HG02852 (cell line): ENCODE results near the gene EML6.
"Not testable (repeated sequence)": the region's sequence is repeated elsewhere in the genome, so short reads cannot be mapped to it uniquely, and the experiment has no call there.

ENCODE experiments used
- ATAC-seq: cut with Tn5 transposase; IDR thresholded peaks from one replicate; pipeline ENCODE4 v1.9.1; 2021; ENCODE audit warnings: mild to moderate bottlenecking, moderate library complexity; ENCODE audit not compliant: unreplicated experiment

Gene EML6

DNA sequence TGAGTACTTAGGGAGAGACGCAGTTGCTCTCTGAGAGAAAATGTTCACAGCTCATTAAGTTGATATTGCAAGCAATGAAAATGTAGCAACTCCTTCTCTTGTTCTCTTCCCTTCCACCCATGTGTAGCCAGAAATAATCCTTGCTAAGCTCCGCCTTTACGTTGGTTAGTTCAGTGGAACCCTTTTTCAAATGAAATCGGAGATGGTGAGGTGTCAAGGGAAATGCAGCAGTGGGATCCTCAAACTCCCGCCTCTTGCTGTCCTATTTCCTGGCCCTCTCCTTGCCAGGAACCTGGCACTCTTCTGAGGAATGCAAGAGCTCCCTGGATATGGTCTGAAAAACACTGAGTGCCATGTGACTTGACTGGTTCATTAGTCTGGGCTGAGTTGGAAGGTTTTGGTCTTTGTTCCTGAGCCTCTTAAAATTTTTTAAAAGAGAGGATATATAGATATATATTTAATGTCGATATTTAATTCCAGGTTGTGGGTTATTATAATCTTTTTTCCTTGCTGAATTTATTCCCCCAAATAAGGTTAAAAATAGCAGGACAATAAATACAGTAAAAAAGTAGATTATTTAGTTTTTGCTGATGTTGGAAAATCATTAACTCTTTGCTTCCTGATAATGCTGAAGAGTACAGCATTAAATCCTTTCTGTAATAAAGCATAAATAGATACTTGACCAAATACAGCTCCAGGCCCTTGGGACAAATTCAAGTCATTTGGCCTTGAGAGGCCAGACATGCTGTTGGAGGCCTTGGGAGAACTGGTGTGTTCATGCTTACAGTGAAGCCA is 116.2 kb downstream of the EML6 start:
- no peak for ATAC-seq

DNA sequence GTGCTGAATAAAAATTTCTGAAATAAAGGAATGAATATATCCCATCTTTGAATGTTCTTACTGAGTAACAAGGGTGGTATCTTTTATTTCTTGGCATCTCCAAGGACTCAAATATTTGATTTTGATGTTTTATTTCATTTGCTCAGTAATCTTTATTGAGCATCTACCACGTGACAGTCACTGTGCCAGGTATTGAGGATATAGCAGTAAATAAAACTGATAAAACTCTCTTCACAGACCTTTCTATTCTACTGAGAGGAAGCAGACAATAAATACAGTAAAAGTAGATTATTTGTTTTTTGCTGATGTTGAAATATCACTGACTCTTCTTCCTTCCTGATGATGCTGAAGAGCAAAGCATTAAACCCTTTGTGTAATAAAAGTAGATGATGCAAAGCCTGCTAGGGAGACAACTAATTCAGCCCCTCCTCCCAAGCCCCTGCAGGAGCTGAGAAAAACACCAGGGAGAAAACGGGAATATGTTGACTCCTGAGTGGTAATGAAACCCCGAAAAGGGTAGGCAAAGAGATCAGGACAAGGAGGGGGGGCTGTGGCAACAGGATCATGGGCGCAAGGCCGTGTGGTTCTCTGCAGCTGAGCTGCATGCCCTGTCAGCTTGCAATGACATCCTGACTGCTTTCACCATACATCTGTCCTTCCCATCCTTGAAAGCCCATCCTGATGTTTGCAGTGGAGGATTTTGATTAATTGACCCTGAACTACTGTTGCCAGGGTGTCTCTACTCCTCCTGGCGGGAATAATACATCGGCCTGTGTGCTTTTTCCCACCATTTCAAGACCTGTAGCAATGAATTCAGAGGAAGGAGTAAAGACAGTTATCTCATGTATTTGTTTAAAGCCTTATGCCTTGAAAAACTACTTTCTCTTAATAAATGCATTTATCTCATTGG is 117.4 kb downstream of the EML6 start:
- ATAC-seq: no peak

DNA sequence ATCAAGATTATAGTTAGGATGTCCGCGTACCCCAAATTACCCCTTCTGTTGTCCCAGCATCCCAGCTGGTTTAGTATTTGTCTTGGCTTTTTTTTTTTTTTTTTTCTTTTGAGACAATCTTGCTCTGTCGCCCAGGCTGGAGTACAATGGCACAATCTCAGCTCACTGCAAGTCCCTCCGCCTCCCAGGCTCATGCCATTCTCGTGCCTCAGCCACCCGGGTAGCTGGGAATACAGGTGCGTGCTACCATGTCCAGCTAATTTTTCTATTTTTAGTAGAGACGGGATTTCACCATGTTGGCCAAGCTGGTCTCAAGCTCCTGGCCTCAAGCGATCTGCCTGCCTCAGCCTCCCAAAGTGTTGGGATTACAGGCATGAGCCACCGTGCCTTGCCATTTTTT is 118.0 kb downstream of the EML6 start:
- not testable (repeated sequence) for ATAC-seq

- ATAC-seq: no peak
These were observed 121.6 kb downstream of the EML6 start for GRCh38 chr2:54845094-54845493.

DNA sequence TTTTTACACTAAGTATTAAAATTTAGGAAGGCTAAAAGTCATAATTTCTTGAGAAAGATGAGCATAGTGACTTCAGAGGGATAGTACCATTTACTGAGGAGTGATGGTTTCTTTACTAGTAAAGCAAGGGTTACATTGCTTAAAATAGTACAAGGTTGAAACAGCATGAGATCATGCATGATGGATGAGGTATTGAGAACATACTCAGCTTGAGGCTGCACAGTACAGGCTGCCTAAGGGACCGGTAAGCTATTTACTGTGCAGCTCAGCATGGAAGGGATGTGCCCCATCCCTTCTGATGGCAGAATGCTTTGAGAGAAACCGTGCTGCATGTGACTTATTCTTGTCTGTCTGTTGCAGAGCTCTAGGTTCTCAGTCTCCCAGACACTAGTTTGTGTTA is 122.1 kb downstream of the EML6 start:
- peak; percentile 54 for ATAC-seq

GRCh38 chr2:54850171-54851122 is 127.0 kb downstream of the EML6 start:
- ATAC-seq: no peak

DNA sequence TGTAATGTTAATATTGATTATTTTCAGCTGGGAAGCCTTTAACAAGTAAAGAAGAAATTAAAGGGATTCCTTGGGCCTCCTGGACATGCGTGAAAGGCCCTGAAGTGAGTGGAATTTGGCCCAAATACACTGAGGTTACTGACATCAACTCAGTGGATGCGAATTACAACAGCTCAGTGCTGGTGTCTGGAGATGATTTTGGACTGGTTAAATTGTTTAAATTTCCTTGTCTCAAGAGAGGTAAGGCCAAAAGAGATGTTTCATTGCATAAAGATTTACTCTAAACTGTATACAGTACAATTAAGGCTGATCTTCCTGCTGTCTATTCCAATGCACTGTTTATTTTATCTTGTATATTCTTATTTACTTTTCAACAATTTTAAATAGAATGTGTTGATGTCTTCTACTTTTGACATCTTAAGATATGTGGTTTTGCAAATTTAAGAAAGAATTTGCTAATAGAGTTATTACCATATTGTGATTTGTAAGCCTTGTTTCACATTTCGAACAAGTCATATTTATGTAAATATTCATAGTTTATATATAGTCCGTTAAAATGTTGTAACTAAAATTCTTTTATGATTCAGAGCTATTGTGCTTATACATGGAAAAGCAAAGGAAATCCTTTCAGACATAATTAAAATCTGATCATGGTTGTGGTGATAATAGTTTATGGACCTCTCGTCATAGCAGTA is 130.3 kb downstream of the EML6 start:
- no peak for ATAC-seq

DNA sequence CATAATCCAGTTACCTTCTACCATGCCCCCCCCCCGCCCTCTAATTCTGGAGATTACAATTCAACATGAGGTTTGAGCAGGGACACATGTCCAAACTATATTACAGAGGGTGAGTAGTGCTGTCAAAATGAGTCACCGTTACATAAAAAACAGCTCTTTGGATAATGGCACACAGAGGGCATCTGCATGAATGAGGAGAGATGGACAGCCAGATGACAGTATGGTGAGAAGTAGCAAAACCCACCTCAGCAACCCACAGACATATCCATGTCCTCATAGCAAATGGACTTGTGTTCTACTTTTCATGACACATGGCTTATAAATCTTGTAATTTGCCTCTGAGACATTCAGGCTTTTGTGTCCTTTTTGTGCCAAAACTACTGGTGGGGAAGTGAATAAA is 132.0 kb downstream of the EML6 start:
- no peak for ATAC-seq

DNA sequence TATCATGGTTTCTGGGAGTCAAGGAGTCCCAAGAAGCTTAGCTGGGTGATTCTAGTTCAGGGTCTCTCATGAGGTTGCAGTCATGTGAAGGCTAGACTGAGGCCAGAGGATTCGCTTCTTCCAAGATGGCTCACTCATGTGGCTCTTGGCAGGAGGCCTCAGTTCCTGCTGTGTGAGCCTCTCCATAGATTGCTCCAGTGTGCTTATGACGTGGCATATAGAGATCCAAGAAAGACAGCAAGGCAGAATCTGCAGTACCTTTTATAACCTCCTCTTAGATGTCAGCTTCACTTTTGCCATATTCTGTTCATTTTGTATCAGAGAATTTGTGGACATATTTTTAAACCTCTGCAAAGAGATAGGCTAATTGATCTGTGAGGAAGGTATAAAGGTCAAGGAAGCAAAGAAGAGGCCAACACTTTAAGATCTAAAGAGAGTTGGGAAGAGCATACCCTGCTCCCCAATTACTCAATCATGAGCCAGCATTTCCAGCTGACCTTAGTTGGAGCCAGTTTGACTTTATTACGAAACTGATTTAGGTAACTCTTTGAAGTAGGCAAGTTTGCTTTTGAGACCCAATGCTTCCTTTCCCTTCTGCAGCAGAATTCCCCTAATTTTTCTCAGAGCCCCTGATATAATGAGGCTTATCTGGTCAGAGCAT is 134.7 kb downstream of the EML6 start:
- ATAC-seq: no peak

- no peak for ATAC-seq
These were observed 136.0 kb downstream of the EML6 start for GRCh38 chr2:54859416-54859815.

- no peak for ATAC-seq
These were observed 136.7 kb downstream of the EML6 start for GRCh38 chr2:54859997-54860701.

GRCh38 chr2:54862229-54862628 is 138.8 kb downstream of the EML6 start:
- ATAC-seq: no peak

DNA sequence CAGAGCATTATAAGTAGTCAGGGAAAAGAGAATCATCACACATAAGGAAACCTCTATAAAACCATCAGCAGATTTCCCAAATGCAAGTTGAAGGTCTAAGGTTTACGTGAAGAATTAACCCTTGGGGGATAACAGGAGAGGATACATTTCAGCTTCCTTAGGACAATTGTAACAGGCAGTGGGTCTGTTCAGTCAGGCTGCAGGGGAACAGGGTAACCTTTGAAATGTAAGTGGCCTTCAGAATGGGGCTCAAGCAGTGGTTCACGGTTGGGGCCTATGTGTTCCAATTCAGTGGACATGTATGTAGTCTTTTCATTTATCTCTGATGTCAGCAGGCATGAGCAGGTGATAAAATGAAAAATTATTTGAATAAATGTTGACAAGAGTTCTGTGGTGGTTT is 139.3 kb downstream of the EML6 start:
- no peak for ATAC-seq

- ATAC-seq: no peak
These were observed 140.2 kb downstream of the EML6 start for GRCh38 chr2:54863660-54864059.

DNA sequence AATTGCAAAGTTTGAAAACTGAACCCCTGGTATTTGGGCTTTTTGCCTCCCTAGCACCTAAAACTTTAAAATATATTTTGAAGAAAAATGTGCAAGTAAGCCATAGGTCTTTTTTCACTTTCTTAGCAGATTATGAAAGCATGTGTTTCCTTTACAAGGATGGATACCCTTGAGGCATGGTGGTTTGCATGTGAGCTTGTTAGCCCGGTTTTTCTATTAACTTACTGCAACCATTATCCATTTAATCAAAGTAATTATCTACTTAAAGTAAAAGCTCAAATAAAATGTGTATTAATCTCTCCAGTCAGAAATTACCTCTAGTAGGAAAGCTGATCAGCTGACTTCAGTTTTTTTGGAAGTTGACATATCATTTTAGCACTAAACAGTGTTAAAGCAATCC is 140.6 kb downstream of the EML6 start:
- ATAC-seq: no peak

- no peak for ATAC-seq
These were observed 141.3 kb downstream of the EML6 start for GRCh38 chr2:54864727-54865126.

GRCh38 chr2:54866179-54866578 is 142.7 kb downstream of the EML6 start:
- ATAC-seq: no peak

GRCh38 chr2:54866868-54867267 is 143.4 kb downstream of the EML6 start:
- ATAC-seq: peak; percentile 94

DNA sequence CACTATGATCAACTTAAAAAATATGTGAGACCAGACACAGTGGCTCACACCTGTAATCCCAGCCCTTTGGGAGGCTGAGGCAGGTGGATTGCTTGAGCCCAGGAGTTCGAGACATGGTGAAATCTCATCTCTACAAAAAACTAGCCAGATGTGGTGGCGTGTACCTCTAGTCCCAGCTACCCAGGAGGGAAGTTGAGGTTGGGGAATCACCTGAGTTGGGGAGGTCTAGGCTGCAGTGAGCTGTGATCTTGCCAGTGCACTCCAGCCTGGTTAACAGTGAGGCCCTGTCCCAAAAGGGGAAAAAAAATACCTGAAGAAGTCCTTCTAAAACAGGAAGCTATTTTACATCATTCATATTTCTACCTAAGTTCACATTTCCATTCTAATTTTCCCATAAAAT is 144.0 kb downstream of the EML6 start:
- peak; percentile 65 for ATAC-seq
